ENCODE data around the gene ELAVL4.

The ELAVL4 gene

DNA sequence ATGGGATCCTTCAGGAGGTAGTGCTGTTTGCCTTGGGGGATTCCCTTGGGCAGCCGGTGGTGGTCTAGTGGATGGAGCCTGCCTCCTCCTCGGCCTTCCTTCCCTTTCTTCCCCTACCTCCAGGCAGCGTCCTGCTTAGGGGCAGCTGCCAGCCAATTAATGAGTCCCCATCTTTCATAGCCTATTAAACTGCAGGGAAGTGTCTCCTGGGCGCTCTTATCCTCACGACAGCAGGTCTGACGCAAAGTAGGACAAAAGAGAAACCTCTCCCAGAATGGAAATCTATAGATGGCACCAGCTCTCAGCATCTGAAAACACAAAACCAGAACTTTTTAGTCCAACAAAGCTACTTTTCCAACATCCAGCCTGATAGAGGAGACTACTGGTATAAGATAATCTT lies 69.3 kb downstream of the ELAVL4 start:
- H3K9me3 ChIP-seq (ENCODE audit: control insufficient read depth, insufficient read depth, low read length) = no peaks in the 10 kb centered on the region
- no CpG with 5 or more reads among the region's 6 CpGs for WGBS (ENCODE audit: insufficient coverage, insufficient read length)
- H3K27me3 ChIP-seq (ENCODE audit: control insufficient read depth, insufficient read depth, low read length) = peaks cover 2% of the 10 kb centered on the region; the same call in 1 of the 2 replicates
- H3K36me3 ChIP-seq (ENCODE audit: control insufficient read depth, insufficient read depth, low read length) = no peaks in the 10 kb centered on the region
- no peak for DNase-seq (ENCODE audit: low read depth, low spot score)
- H3K4me1 ChIP-seq (ENCODE audit: control insufficient read depth, insufficient read depth, low read length) = peaks cover 1% of the 10 kb centered on the region
- H3K4me3 ChIP-seq (ENCODE audit: low read length) = no peak overlapping the region
- H3K27ac ChIP-seq (ENCODE audit: low read length) = no peak overlapping the region

DNA sequence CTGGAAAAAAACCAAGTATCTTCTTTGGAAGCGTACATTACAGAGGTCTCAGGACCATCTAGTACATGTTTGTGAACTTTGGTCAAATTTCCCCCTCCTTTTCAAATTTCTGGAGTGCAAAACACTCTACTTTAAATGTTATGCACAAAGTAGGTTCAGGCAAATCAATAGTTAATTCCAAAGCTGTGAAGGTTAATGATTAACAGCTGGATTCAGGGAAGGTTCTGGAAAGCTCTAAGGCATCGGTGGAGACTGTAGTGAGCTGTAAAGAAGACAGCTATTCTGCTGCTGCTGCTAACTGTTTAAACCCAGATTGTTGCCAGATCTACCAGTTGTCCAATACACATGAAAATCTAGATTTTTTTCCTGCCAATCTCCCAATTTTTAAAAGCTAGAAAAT lies 70.9 kb downstream of the ELAVL4 start:
- DNase-seq (ENCODE audit: low read depth, low spot score) = no peak
- Histone ChIP-seq H3K4me1 (ENCODE audit: control insufficient read depth, insufficient read depth, low read length) (peaks cover 1% of the 10 kb centered on the region), H3K27ac (ENCODE audit: low read length) (no peak overlapping the region), H3K9me3 (ENCODE audit: control insufficient read depth, insufficient read depth, low read length) (no peaks in the 10 kb centered on the region), H3K4me3 (ENCODE audit: low read length) (no peak overlapping the region), H3K36me3 (ENCODE audit: control insufficient read depth, insufficient read depth, low read length) (no peaks in the 10 kb centered on the region), H3K27me3 (ENCODE audit: control insufficient read depth, insufficient read depth, low read length) (peaks cover 2% of the 10 kb centered on the region; the same call in 1 of the 2 replicates)
- no CpG with 5 or more reads among the region's 2 CpGs for WGBS (ENCODE audit: insufficient coverage, insufficient read length)

DNA sequence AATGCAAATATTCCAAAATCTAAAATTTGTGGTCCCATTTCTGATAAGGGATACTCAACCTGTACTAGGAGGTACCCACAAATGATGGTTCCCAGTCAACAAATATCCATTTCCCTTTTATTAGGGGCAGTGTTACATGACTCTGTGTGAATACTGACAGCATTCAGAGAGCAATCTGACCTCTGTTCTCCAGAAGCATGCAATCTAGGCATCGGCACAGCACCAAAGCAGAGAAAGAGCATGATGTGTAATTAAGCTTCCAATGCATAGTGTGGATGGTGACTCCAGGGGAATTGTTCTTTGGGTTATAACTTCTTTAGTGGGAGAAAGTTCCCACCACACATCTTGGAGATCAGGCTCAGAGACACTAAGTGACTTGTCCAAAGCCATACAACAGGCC lies 71.6 kb downstream of the ELAVL4 start:
- no CpG with 5 or more reads among the region's 1 CpG for WGBS (ENCODE audit: insufficient coverage, insufficient read length)
- H3K4me1 ChIP-seq (ENCODE audit: control insufficient read depth, insufficient read depth, low read length) = peaks cover 1% of the 10 kb centered on the region

DNA sequence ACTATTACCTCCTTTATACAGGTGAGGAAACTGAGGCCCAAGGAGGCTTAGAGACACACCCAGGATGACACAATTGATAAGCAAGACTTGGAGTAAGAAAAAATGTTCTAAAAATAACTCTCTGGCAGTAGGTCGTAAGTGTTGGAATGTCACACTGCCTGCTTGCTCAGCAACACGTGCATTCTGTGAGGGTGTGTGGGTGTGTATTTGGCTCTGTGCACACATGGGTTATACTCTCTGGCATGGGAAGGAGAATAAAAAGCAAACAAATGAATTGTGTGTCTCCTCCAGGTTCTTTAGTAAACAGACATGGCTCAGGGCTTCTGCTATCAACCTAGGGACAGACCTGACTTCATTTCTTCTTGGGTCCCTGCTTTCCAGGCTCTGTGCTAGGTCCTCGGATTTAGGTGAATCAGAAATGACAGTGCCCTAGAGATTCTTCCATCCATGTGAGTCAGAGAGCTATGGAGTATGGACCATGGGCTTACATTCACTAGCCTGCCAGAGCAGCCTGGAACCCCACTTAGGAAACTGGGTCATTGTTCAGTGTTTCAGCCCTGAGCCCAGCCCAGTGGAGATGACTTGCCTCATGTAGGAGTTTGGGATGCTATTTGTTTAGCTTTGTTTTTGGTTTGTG lies 72.4 kb downstream of the ELAVL4 start:
- peaks cover 1% of the 10 kb centered on the region for H3K4me1 ChIP-seq (ENCODE audit: control insufficient read depth, insufficient read depth, low read length)
- no CpG with 5 or more reads among the region's 3 CpGs for WGBS (ENCODE audit: insufficient coverage, insufficient read length)

More for the DNA sequence above, 71.6 kb downstream of the ELAVL4 start:
- H3K36me3 ChIP-seq (ENCODE audit: control insufficient read depth, insufficient read depth, low read length) = no peaks in the 10 kb centered on the region
- peaks cover 2% of the 10 kb centered on the region; the same call in 1 of the 2 replicates for H3K27me3 ChIP-seq (ENCODE audit: control insufficient read depth, insufficient read depth, low read length)
- no peak overlapping the region for H3K27ac ChIP-seq (ENCODE audit: low read length)
- H3K4me3 ChIP-seq (ENCODE audit: low read length) = no peak overlapping the region
- no peaks in the 10 kb centered on the region for H3K9me3 ChIP-seq (ENCODE audit: control insufficient read depth, insufficient read depth, low read length)
- no peak for DNase-seq (ENCODE audit: low read depth, low spot score)

DNA sequence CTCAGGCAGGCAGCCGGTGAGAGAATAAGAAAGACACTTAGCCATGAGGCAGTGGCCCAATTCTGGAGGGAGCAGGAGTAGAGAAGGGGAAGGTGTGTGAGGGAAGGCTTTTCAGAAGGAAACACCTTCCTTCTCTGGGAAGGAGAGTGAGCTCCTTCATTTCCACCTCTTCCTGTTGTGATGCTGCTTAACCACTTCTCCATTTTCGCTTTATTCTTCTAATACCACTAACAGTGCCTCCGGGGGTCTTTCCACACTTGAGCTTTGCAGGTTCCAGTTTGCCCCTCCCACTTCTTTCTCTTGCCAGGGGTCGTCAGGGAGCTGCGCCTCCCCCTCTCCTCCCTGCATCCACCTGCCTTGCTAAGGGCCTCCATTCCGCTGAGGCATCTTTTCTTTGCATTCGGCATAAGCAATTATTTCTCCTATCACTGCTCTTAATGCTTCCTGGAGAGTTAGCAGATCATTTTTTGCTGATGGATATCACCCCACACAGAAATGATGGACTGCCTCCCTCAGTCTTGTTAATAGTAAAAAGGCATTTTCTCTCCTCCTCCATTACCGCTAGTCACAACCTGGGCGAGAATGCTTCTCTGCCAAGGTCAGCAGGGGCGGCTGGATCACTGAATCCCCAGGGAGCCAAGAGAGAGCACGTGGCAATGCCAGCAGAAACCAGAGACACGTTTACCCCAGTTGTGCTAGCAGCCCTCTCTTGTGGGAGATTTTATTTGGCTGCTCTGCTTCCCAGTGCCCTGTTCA lies 74.8 kb downstream of the ELAVL4 start:
- no peak overlapping the region for H3K27ac ChIP-seq (ENCODE audit: low read length)
- no peaks in the 10 kb centered on the region for H3K9me3 ChIP-seq (ENCODE audit: control insufficient read depth, insufficient read depth, low read length)
- no peak overlapping the region for H3K4me3 ChIP-seq (ENCODE audit: low read length)
- H3K36me3 ChIP-seq (ENCODE audit: control insufficient read depth, insufficient read depth, low read length) = no peaks in the 10 kb centered on the region
- WGBS (ENCODE audit: insufficient coverage, insufficient read length) = no CpG with 5 or more reads among the region's 12 CpGs
- no peaks in the 10 kb centered on the region for H3K4me1 ChIP-seq (ENCODE audit: control insufficient read depth, insufficient read depth, low read length)
- no peaks in the 10 kb centered on the region for H3K27me3 ChIP-seq (ENCODE audit: control insufficient read depth, insufficient read depth, low read length)
- no peak for DNase-seq (ENCODE audit: low read depth, low spot score)

More for the DNA sequence above, 72.4 kb downstream of the ELAVL4 start:
- Histone ChIP-seq H3K36me3 (ENCODE audit: control insufficient read depth, insufficient read depth, low read length) (no peaks in the 10 kb centered on the region), H3K4me3 (ENCODE audit: low read length) (no peak overlapping the region), H3K9me3 (ENCODE audit: control insufficient read depth, insufficient read depth, low read length) (no peaks in the 10 kb centered on the region), H3K27ac (ENCODE audit: low read length) (no peak overlapping the region), H3K27me3 (ENCODE audit: control insufficient read depth, insufficient read depth, low read length) (peaks cover 2% of the 10 kb centered on the region; the same call in 1 of the 2 replicates)
- DNase-seq (ENCODE audit: low read depth, low spot score) = no peak

DNA sequence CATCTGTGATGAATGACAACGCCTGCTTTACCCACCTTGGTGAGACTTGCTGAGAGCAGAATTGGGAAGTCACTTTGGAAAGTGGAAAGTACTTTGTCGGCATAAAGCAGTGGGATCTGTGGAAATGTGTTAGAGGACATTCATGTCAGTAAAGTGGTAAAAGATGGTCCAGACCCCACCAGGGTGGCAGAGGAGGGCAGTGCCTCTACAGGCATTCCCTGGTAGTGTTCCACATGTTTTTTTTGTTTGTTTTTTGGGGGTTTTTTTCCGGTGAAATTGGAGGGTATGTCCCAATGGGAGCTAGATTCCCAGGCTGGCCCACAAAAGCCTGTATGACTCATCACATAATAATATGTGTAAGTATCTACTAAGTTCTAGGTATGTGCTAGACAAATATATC lies 80.6 kb downstream of the ELAVL4 start:
- Histone ChIP-seq H3K27me3 (ENCODE audit: control insufficient read depth, insufficient read depth, low read length) (no peaks in the 10 kb centered on the region), H3K27ac (ENCODE audit: low read length) (no peak overlapping the region), H3K4me1 (ENCODE audit: control insufficient read depth, insufficient read depth, low read length) (no peaks in the 10 kb centered on the region), H3K4me3 (ENCODE audit: low read length) (no peak overlapping the region), H3K36me3 (ENCODE audit: control insufficient read depth, insufficient read depth, low read length) (no peaks in the 10 kb centered on the region), H3K9me3 (ENCODE audit: control insufficient read depth, insufficient read depth, low read length) (no peaks in the 10 kb centered on the region)
- DNase-seq (ENCODE audit: low read depth, low spot score) = no peak
- no CpG with 5 or more reads among the region's 3 CpGs for WGBS (ENCODE audit: insufficient coverage, insufficient read length)

DNA sequence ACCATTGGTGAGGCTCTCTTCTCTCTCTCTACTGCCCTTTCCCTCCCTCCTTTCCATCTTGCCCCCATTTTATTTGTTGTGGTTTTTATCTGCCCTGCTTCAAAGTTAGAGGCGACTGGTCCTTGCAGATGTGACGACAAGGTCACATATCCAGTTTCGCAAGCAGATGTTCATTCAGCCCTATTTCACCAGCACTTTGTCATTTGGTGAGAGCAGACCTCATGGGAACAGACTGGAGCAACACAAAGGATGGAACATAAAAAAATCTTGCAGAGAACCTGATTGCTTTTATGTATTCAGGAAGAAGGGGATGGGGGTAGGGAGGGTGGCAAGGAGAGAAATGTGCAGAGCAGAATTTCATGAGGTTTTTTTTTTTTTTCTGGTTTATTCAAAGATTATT lies 84.3 kb downstream of the ELAVL4 start:
- no peak overlapping the region for H3K4me3 ChIP-seq (ENCODE audit: low read length)
- DNase-seq (ENCODE audit: low read depth, low spot score) = no peak
- no CpG with 5 or more reads among the region's 3 CpGs for WGBS (ENCODE audit: insufficient coverage, insufficient read length)

DNA sequence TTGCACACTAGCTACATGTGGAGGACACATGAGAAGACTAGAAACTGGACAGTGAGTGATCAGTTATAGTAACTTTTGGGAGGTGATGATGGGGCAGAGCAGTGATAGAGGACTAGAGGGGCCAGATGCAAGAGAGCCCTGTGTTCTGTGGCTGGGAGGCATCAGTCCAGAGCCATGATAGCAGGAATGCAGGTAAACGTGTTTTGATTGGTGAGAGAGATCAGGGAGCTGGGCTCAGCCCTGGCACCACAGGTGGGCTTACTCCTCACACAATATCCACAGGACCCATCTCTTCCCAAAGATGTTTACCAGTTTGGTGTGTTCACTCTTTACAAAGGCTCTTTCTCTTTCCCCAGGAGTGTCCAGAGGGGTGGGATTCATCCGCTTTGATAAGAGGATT lies 86.5 kb downstream of the ELAVL4 start:
- no peak for DNase-seq (ENCODE audit: low read depth, low spot score)
- no peak overlapping the region for H3K27ac ChIP-seq (ENCODE audit: low read length)
- no peak overlapping the region for H3K4me3 ChIP-seq (ENCODE audit: low read length)
- no peaks in the 10 kb centered on the region for H3K9me3 ChIP-seq (ENCODE audit: control insufficient read depth, insufficient read depth, low read length)
- no CpG with 5 or more reads among the region's 2 CpGs for WGBS (ENCODE audit: insufficient coverage, insufficient read length)
- H3K4me1 ChIP-seq (ENCODE audit: control insufficient read depth, insufficient read depth, low read length) = no peaks in the 10 kb centered on the region
- H3K27me3 ChIP-seq (ENCODE audit: control insufficient read depth, insufficient read depth, low read length) = no peaks in the 10 kb centered on the region
- no peaks in the 10 kb centered on the region for H3K36me3 ChIP-seq (ENCODE audit: control insufficient read depth, insufficient read depth, low read length)

More for the DNA sequence above, 84.3 kb downstream of the ELAVL4 start:
- Histone ChIP-seq H3K36me3 (ENCODE audit: control insufficient read depth, insufficient read depth, low read length) (no peaks in the 10 kb centered on the region), H3K9me3 (ENCODE audit: control insufficient read depth, insufficient read depth, low read length) (no peaks in the 10 kb centered on the region), H3K4me1 (ENCODE audit: control insufficient read depth, insufficient read depth, low read length) (no peaks in the 10 kb centered on the region), H3K27me3 (ENCODE audit: control insufficient read depth, insufficient read depth, low read length) (no peaks in the 10 kb centered on the region), H3K27ac (ENCODE audit: low read length) (no peak overlapping the region)

DNA sequence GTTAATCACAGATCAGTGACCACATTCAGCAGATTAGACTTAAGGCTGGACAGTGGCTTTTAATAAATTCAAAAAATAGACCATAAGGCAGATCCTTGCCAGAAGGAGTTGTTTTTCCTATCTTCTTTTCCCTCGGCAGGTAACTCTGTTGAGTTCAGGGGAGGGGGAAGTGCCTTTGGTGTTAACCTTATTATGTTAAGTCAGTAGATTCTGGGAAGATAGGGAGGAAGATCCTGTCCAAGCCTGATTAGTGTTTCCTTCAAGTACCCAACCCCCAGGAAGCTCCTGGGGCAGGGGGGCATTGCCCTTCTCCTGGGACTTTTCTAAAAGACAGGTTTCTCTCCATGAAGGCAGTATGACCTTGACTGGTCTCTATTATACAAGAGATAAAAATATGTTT lies 87.4 kb downstream of the ELAVL4 start:
- no CpG with 5 or more reads among the region's 1 CpG for whole genome bisulfite sequencing (ENCODE audit: insufficient coverage, insufficient read length)
- no peaks in the 10 kb centered on the region for H3K4me1 ChIP-seq (ENCODE audit: control insufficient read depth, insufficient read depth, low read length)
- H3K4me3 ChIP-seq (ENCODE audit: low read length) = no peak overlapping the region
- no peak overlapping the region for H3K27ac ChIP-seq (ENCODE audit: low read length)
- DNase-seq (ENCODE audit: low read depth, low spot score) = no peak
- H3K9me3 ChIP-seq (ENCODE audit: control insufficient read depth, insufficient read depth, low read length) = no peaks in the 10 kb centered on the region
- no peaks in the 10 kb centered on the region for H3K36me3 ChIP-seq (ENCODE audit: control insufficient read depth, insufficient read depth, low read length)
- no peaks in the 10 kb centered on the region for H3K27me3 ChIP-seq (ENCODE audit: control insufficient read depth, insufficient read depth, low read length)

DNA sequence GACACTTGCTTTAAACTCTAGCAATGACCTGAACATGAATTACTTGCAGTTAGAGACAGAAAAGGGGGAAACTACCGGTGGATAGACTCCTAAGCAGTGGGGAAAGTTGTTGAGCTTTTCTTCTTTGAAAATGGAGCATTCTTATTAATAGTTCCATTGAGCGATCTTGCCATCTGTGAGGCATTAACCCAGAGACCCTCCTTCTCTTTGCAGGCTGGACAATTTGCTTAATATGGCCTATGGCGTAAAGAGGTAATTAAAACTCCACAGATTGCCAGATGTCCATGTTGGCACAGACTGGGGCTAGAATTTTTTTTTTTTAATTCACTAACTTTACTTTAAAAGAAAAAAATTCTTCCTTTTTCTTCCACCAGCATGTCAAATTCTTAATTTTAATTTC lies 88.5 kb downstream of the ELAVL4 start:
- no CpG with 5 or more reads among the region's 3 CpGs for WGBS (ENCODE audit: insufficient coverage, insufficient read length)
- H3K27me3 ChIP-seq (ENCODE audit: control insufficient read depth, insufficient read depth, low read length) = no peaks in the 10 kb centered on the region
- no peak overlapping the region for H3K4me3 ChIP-seq (ENCODE audit: low read length)
- H3K36me3 ChIP-seq (ENCODE audit: control insufficient read depth, insufficient read depth, low read length) = no peaks in the 10 kb centered on the region
- no peaks in the 10 kb centered on the region for H3K9me3 ChIP-seq (ENCODE audit: control insufficient read depth, insufficient read depth, low read length)
- H3K27ac ChIP-seq (ENCODE audit: low read length) = no peak overlapping the region
- no peak for DNase-seq (ENCODE audit: low read depth, low spot score)
- no peaks in the 10 kb centered on the region for H3K4me1 ChIP-seq (ENCODE audit: control insufficient read depth, insufficient read depth, low read length)

Measured in iPS DF 6.9 (cell line).